ENCODE results near the gene UNC5B. TPM values are rescaled to one million over a fixed set of nuclear protein-coding genes. Genes with fewer than 3 reads are reported as not detected.

Gene UNC5B
- polyA plus RNA-seq, 1 experiment = 8.1 TPM

- ChIA-PET CTCF (interaction anchor here (1.1 kb wide), 1 partner anchor 19 kb away, joined by 4 read pairs; the partner anchor contains the start of gene SLC29A3), POLR2A (no interaction called here)
- Histone ChIP-seq H3K27ac (ENCODE audit: low read depth, low read length) (no peak overlapping the region), H3K4me3 (ENCODE audit: low read depth, low read length) (no peak overlapping the region), H3K27me3 (ENCODE audit: control insufficient read depth, insufficient read depth, low read length) (peaks cover 2% of the 10 kb centered on the region), H3K9me3 (ENCODE audit: control insufficient read depth, insufficient read depth, low read length) (no peaks in the 10 kb centered on the region)
- no peak for DNase-seq (ENCODE audit: low read depth, low spot score)
- no peak for TF ChIP-seq CTCF (IDR thresholded peaks at IDR 0.05; ENCODE audit: low read depth, low read length)
These were observed 126.5 kb downstream of the UNC5B start for GRCh38 chr10:71338728-71339495.

DNA sequence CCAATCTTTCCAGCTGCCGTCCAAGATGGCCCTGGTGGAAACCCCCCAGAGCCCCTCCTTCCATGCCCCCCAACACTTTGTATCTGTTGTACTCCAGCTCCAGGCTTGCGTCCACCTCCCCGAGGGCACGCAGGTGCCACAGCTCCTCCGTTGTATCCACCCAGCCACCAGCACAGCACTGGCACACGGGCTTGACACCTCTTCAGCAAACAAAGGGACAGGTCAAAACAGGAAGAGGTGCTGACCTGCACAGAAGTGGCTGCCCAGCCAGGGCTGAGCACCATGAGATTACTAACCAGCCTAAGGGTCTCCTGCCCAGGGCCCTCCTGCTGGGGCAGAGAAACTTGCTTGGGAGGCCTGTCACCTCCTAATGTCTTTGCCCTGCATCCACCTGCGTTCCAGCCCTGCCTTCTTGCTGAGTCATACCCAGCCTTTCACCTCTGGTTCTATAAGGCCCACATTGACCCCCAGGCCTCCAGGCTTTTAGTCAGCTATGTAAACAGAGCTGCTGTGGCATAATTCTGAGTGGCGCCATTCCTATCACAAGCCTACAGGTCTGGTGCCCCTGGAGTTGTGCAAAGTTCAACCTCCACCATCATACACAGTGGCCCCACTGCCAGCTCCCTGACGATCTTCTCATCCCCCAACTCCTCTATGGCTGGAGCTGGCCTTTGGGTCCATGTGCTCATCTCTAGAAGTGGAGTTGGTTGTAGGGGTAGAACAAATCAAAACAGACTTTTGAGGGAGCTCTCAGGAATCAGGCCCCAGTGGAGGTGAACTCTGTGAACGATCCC is 127.6 kb downstream of the UNC5B start:
- H3K4me3 ChIP-seq (ENCODE audit: low read depth, low read length) = no peak overlapping the region
- H3K9me3 ChIP-seq (ENCODE audit: control insufficient read depth, insufficient read depth, low read length) = no peaks in the 10 kb centered on the region
- no peak for TF ChIP-seq CTCF (IDR thresholded peaks at IDR 0.05; ENCODE audit: low read depth, low read length)
- DNase-seq (ENCODE audit: low read depth, low spot score) = no peak
- ChIA-PET CTCF (interaction anchor here (1.3 kb wide), 1 partner anchor 20 kb away, joined by 4 read pairs; no protein-coding TSS in a partner anchor), POLR2A (interaction anchor here (0.6 kb wide), 1 partner anchor 35 kb away, joined by 5 read pairs; no protein-coding TSS in a partner anchor)
- H3K27me3 ChIP-seq (ENCODE audit: control insufficient read depth, insufficient read depth, low read length) = peaks cover 11% of the 10 kb centered on the region
- no peak overlapping the region for H3K27ac ChIP-seq (ENCODE audit: low read depth, low read length)

DNA sequence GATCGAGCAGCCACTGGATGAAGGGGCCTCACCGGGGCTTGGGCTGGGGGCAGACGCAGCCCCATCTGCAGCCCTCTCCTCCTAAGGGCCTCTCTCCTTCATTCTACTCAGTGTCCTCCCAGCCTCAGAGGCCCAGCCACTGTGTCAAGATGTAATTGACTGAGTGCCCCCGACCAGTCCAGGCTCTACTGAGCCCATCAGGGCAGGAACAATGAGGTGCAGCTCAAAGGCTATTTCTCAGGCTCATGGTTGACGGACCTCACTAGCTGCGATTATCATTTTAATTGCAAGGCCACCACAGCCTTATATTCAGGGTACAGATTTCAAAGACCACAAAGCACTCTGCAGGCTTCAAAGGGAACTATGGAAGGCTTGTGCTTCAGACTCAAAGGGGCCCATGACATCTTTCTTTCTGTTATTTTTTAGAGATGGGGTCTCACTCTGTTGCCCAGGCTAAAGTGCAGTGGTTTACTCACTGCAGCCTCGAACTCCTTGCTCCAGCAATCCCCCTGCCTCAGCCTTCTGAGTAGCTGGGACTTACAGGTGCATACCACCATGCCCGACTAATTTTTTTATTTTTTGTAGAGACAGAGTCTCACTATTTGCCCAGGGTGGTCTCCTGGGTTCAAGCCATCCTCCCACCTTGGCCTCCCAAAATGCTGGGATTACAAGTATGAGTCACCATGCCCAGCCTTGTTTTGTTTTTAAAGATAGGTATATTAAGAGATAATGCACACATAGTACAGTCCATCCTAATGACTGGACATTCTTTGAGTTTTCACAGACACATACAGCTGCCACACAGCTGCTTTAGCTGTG is 130.4 kb downstream of the UNC5B start:
- ChIA-PET CTCF (no interaction called here), POLR2A (interaction anchor here (0.6 kb wide), 1 partner anchor 331 kb away, joined by 3 read pairs; no protein-coding TSS in a partner anchor)
- no peak overlapping the region for H3K4me3 ChIP-seq (ENCODE audit: low read depth, low read length)
- TF ChIP-seq CTCF (IDR thresholded peaks at IDR 0.05; ENCODE audit: low read depth, low read length) = no peak
- no peaks in the 10 kb centered on the region for H3K9me3 ChIP-seq (ENCODE audit: control insufficient read depth, insufficient read depth, low read length)
- H3K27ac ChIP-seq (ENCODE audit: low read depth, low read length) = no peak overlapping the region
- H3K27me3 ChIP-seq (ENCODE audit: control insufficient read depth, insufficient read depth, low read length) = peaks cover 34% of the 10 kb centered on the region
- no peak for DNase-seq (ENCODE audit: low read depth, low spot score)

GRCh38 chr10:71343392-71343773 is 131.0 kb downstream of the UNC5B start:
- CTCF ChIA-PET = interaction anchor here (0.7 kb wide), 1 partner anchor 227 kb away, joined by 3 read pairs; no protein-coding TSS in a partner anchor
- H3K27ac ChIP-seq (ENCODE audit: low read depth, low read length) = no peak overlapping the region

More at GRCh38 chr10:71343392-71343773, 131.0 kb downstream of the UNC5B start:
- Histone ChIP-seq H3K9me3 (ENCODE audit: control insufficient read depth, insufficient read depth, low read length) (no peaks in the 10 kb centered on the region), H3K27me3 (ENCODE audit: control insufficient read depth, insufficient read depth, low read length) (peaks cover 35% of the 10 kb centered on the region), H3K4me3 (ENCODE audit: low read depth, low read length) (no peak overlapping the region)
- no peak for DNase-seq (ENCODE audit: low read depth, low spot score)
- POLR2A ChIA-PET = interaction anchor here (0.5 to 0.6 kb wide), 2 partner anchors 331 to 545 kb away, joined by 3 read pairs; no protein-coding TSS in a partner anchor
- no peak for TF ChIP-seq CTCF (IDR thresholded peaks at IDR 0.05; ENCODE audit: low read depth, low read length)
